Heart left ventricle (tissue), 16 donors: ENCODE measurements around the gene MYO7A. TPM values are rescaled to one million over a fixed set of nuclear protein-coding genes. Genes with fewer than 3 reads are reported as not detected.
A peak's percentile ranks its signal among the peaks of the same experiment; 100 is the strongest.

Source experiments
- ATAC-seq, 4 donors: fragments of 200-7000 bp; cut with Tn5 transposase; one replicate each; pipeline ENCODE4 v1.9.1; 2020 to 2022; ENCODE audit warnings: moderate library complexity in 4 of 4, mild to moderate bottlenecking in 3 of 4, moderate number of reproducible peaks in 1 of 4
- DNase-seq, 5 donors: peaks; one replicate each; pipeline ENCODE4 v3.0.0-alpha.2; 2020
- H3K27ac ChIP-seq, 12 donors: fragments of 200-600 bp; sonication (generic) in 4 of 12; one replicate each; pipeline versions ENCODE4 v1.5.0 to v1.8.0; 2016 to 2022; ENCODE audit warnings: mild to moderate bottlenecking in 2 of 12
- H3K27me3 ChIP-seq, 9 donors: fragments of 200-600 bp; sonication (generic) in 2 of 9; one replicate each; pipeline versions ENCODE4 v1.5.1 to v1.8.0; 2016 to 2022; ENCODE audit warnings: mild to moderate bottlenecking in 3 of 9
- H3K36me3 ChIP-seq, 9 donors: fragments of 200-600 bp; sonication (generic) in 2 of 9; one replicate each; pipeline versions ENCODE4 v1.5.0 to v1.8.0; 2018 to 2022; ENCODE audit warnings: mild to moderate bottlenecking in 2 of 9
- H3K4me1 ChIP-seq, 12 donors: fragments of 200-600 bp; sonication (generic) in 4 of 12; one replicate each; pipeline versions ENCODE4 v1.5.0 to v1.8.0; 2016 to 2022; ENCODE audit warnings: mild to moderate bottlenecking in 3 of 12
- H3K4me3 ChIP-seq, 12 donors: fragments of 200-600 bp; sonication (generic) in 4 of 12; one replicate each; pipeline versions ENCODE4 v1.5.0 to v1.8.0; 2017 to 2022; ENCODE audit warnings: mild to moderate bottlenecking in 9 of 12, moderate library complexity in 4 of 12
- H3K9me3 ChIP-seq, 12 donors: fragments of 200-600 bp; sonication (generic) in 4 of 12; one replicate each; pipeline versions ENCODE4 v1.5.0 to v1.8.0; 2016 to 2022; ENCODE audit warnings: mild to moderate bottlenecking in 1 of 12
- POLR2A ChIP-seq, 2 donors: fragments of 450-650 bp; IDR thresholded peaks; one replicate each; pipeline ENCODE4 v1.6.1; 2017; ENCODE audit warnings: antibody characterized with exemption in 2 of 2, mild to moderate bottlenecking in 2 of 2, moderate library complexity in 2 of 2
- WGBS, 4 donors: extraction: QIAGEN DNeasy Blood & Tissue Kit in 2 of 4; methylation state at CpG; one replicate each; pipeline versions ENCODE4 v1.1.5 to v1.1.7; 2013 to 2018; 5-methylcytosine and 5-hydroxymethylcytosine counted together
- intact Hi-C, 10 donors: fragments of 100-400 bp; cut with DNase I; formaldehyde crosslinking; loops; one replicate each; pipeline versions ENCODE4 v1.11.1 to v1.14.2; 2022
- polyA plus RNA-seq, 2 donors: library from polyadenylated mRNA; stranded (reverse); fragments of 200-250 nt; gene quantifications; one replicate each; pipeline ENCODE4 v1.2.3, GENCODE V29; 2013
- total RNA-seq, 9 donors: library from RNA; depleted of rRNA in 2 of 9; stranded (reverse); fragments of >200 nt in 2 of 9; fragmentation: NEBNext Ultra II Directional in 3 of 9; extraction: Animal tissue kit (Norgen Biotek cat#: 25700) in 3 of 9; gene quantifications; one replicate each; pipeline versions ENCODE4 v1.1.0 to v1.2.4, GENCODE V29; 2016 to 2023
- TF ChIP-seq, protein P1 (sequence below), 12 donors: fragments of 200-600 bp; sonication (generic) in 4 of 12; IDR thresholded peaks; one replicate each; pipeline versions ENCODE4 v1.5.0 to v1.8.0; 2018 to 2022; ENCODE audit warnings: antibody characterized with exemption in 12 of 12, mild to moderate bottlenecking in 5 of 12
- donor health status: ischemic (EF 13 %, LVEDD 7.1; RV severe dilation, severe dysfunction).
- donor health status: healthy with polysubstance abuse.
- donor health status: DM: no; HTN: yes; CAD: no.
- donor health status: DM: no; HTN: no; CAD: no.
- donor health status: ischemic (EF 25% LVEDD 6.9; RV normal size, moderate dysfunction).
- donor health status: ischemic (EF 25% LVEDD 5.7; RV mildly dilated, moderate dysfunction).
- donor health status: healthy.
- donor health status: DM: yes; HTN: yes; CAD: no.
- donor health status: ischemic (EF 35%, LVEDD 5.7; RV mildly dilated, moderate dysfunction).
- donor health status: nonischemic (EF 11% LVEDD 7.7; RV severe dilation, severe dysfunction).
- donor health status: DM: yes; HTN: yes; CAD: no.
- donor health status: PGD.
- donor health status: ischemic (EF 29% LVEDD 5.4; RV normal size, mild dysfunction).
- donor health status: nonischemic (EF 23%, LVEDD 6.1; RV moderate dilation, normal function).

The MYO7A gene
- total and polyA plus RNA-seq, 11 donors: 1.0 to 17.1 (median 2.7) TPM

DNA sequence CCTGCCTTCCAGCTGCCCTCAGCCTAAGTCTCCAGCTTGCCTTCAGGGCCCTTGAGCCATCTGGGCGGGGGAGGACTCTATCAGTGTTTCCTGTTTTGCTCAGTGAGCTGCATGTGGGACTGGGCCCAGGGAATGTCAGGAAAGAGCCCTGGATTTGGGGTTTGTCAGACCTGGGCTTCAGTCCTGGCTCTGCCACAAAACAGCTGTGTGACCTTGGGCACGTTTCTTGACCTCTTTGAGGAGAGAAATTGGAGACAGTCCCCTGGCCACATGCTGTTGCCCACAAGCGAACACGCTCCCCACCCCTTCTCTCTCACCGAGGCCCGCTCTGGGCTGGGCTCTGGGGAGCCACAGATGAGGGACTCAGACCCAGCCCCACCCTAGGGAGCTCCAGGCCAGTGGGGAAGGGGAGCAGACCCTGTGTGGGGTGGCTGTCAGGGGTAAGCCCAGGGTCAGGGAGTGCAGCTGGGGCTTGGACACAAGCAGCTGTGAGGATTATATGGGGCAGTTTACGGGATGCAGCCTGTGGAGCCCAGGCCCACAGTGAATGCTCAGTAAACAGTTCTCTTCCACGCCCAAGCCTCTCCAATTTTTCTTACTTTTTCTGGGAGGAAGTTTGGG lies 12.3 kb downstream of the MYO7A start:
- peak; percentile 45 to 85 (median 76) for ATAC-seq
- Histone ChIP-seq H3K36me3 (no peaks in the 10 kb centered on the region), H3K9me3 (no peaks in the 10 kb centered on the region), H3K4me3 (no peak overlapping the region), H3K27me3 (peaks cover 0 to 12% (median 5%) of the 10 kb centered on the region in 9 donors), H3K4me1 (peaks cover 0 to 39% (median 18%) of the 10 kb centered on the region in 12 donors), H3K27ac (peak overlapping the region in 11 of 12 donors; percentile 9 to 80 (median 62))
- intact Hi-C loops: no loop called here
- WGBS, 4 donors: 36 to 65% (median 44%) methylated on average over 7 to 8 of the region's 8 CpGs
- peak; percentile 61 to 80 (median 69) for DNase-seq
- no peak for TF ChIP-seq POLR2A (IDR thresholded peaks at IDR 0.05)
- TF ChIP-seq, protein P1, sequence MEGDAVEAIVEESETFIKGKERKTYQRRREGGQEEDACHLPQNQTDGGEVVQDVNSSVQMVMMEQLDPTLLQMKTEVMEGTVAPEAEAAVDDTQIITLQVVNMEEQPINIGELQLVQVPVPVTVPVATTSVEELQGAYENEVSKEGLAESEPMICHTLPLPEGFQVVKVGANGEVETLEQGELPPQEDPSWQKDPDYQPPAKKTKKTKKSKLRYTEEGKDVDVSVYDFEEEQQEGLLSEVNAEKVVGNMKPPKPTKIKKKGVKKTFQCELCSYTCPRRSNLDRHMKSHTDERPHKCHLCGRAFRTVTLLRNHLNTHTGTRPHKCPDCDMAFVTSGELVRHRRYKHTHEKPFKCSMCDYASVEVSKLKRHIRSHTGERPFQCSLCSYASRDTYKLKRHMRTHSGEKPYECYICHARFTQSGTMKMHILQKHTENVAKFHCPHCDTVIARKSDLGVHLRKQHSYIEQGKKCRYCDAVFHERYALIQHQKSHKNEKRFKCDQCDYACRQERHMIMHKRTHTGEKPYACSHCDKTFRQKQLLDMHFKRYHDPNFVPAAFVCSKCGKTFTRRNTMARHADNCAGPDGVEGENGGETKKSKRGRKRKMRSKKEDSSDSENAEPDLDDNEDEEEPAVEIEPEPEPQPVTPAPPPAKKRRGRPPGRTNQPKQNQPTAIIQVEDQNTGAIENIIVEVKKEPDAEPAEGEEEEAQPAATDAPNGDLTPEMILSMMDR (IDR thresholded peaks at IDR 0.05): no peak

DNA sequence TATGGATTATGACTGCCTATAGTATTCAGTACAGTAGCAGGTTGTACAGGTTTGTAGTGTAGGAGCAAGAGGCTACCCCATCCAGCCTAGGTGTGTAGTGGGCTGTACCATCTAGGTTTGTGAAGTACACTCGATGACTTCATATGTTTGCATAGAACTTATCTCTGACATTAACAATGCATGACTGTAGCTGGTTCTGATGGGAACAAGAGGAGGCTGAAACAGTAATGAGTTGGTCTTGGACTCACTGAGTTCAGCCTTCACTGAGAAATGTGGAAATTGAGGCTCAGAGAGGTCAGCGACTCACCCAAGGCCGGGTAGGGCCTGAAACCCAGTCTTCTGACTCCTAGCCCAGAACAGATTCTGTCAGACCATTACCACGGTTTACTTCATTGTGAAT lies 13.0 kb downstream of the MYO7A start:
- intact Hi-C loops: no loop called here
- no peak for DNase-seq
- 88 to 99% (median 91%) methylated on average over 4 of the region's 4 CpGs for WGBS, 4 donors

DNA sequence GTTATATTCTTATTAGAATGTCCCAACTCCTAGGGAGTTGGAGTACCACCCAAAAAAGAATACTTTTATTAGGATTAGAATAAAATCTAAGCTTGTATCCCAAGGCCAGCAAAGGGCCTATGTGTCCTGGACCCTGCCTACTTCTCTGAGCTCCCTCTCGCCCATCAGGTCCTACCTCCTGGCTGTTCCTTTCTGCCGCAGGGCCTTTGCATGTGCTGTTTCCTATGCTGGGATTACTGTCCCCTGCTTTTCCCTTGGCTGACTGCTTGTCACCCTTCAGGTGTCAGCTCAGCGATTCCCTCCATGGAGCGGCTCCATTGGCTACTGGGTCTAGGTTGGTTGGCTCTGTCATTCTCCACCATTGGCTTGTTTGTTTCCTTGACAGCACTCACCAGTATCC lies 13.4 kb downstream of the MYO7A start:
- WGBS, 4 donors: 97 to 100% (median 99%) methylated on average over 4 of the region's 4 CpGs
- TF ChIP-seq POLR2A (IDR thresholded peaks at IDR 0.05): no peak
- TF ChIP-seq, protein P1 (IDR thresholded peaks at IDR 0.05): no peak
- Histone ChIP-seq H3K36me3 (no peaks in the 10 kb centered on the region), H3K27me3 (peaks cover 0 to 12% (median 5%) of the 10 kb centered on the region in 9 donors), H3K9me3 (no peaks in the 10 kb centered on the region), H3K4me3 (no peak overlapping the region), H3K27ac (peak overlapping the region in 2 of 12 donors; percentile 55 to 80), H3K4me1 (peaks cover 0 to 39% (median 18%) of the 10 kb centered on the region in 12 donors)
- DNase-seq: peak in 1 of 5 donors; percentile 0
- no peak for ATAC-seq
- intact Hi-C loops: no loop called here

More for the DNA sequence above, 13.0 kb downstream of the MYO7A start:
- ATAC-seq: no peak
- H3K36me3 ChIP-seq: no peaks in the 10 kb centered on the region
- TF ChIP-seq, protein P1 (IDR thresholded peaks at IDR 0.05): no peak
- TF ChIP-seq POLR2A (IDR thresholded peaks at IDR 0.05): no peak
- no peak overlapping the region for H3K4me3 ChIP-seq
- peaks cover 0 to 39% (median 18%) of the 10 kb centered on the region in 12 donors for H3K4me1 ChIP-seq
- H3K27me3 ChIP-seq: peaks cover 0 to 12% (median 5%) of the 10 kb centered on the region in 9 donors
- H3K9me3 ChIP-seq: no peaks in the 10 kb centered on the region
- H3K27ac ChIP-seq: peak overlapping the region in 8 of 12 donors; percentile 12 to 80 (median 70)

DNA sequence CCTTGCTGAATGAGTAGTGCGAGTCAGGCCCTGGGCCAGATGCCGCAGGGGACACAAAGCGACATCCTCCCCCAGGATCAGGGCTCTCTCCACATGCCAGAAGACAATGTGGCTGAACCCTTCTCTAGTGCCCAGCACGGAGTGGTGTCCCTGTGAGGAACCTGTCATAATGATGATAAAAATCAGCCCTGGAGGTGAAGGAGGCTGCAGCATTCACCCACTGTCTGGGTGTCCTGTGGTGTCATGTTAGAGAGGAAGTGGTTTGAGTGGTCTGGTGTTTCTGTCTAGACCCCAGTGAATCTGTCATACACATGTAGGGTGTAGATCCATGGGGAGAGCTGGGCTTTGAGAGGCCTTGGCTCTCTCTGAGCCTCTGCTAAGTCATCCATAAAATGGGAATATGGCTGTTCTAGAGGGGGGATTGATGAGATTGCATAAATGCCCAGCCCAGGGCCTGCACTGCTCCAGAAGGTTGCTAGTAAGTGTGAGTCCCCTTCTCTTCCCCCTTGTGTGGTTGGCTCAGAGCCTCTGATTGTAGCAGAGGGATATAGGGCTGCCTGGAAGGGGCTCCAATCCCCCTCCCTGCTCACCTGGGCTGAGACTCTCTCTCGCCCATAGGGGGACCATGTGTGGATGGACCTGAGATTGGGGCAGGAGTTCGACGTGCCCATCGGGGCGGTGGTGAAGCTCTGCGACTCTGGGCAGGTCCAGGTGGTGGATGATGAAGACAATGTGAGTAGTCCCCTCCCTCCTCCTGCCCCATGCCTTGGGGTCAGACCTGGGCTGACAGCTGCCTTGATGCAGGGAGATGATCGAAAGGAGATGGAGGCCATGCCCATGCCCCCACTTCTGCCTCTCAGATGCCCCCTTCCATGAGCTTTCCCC lies 14.3 kb downstream of the MYO7A start:
- H3K27me3 ChIP-seq: peaks cover 0 to 11% (median 5%) of the 10 kb centered on the region in 9 donors
- WGBS, 4 donors: 94 to 99% (median 94%) methylated on average over 10 to 11 of the region's 11 CpGs
- no peaks in the 10 kb centered on the region for H3K36me3 ChIP-seq
- ATAC-seq (no peak), DNase-seq (peak in 1 of 5 donors; percentile 30)
- no peaks in the 10 kb centered on the region for H3K9me3 ChIP-seq
- H3K4me1 ChIP-seq: peaks cover 0 to 37% (median 18%) of the 10 kb centered on the region in 12 donors
- no peak overlapping the region for H3K27ac ChIP-seq
- intact Hi-C loops: no loop called here
- no peak overlapping the region for H3K4me3 ChIP-seq
- TF ChIP-seq POLR2A (IDR thresholded peaks at IDR 0.05): no peak
- TF ChIP-seq, protein P1 (IDR thresholded peaks at IDR 0.05): no peak
